Ovary (tissue), 3 donors: Measurements from ENCODE around the gene INO80.

Experiments
- EP300 ChIP-seq: sonication (generic); formaldehyde crosslinking; IDR thresholded peaks from one replicate; pipeline ENCODE4 v1.6.1; 2017; ENCODE audit warnings: antibody characterized with exemption
- POLR2A ChIP-seq: fragments of 450-650 bp; IDR thresholded peaks from one replicate; pipeline ENCODE4 v1.6.1; 2017; ENCODE audit warnings: antibody characterized with exemption, mild to moderate bottlenecking, moderate library complexity
- TF ChIP-seq, protein P1 (sequence below), 3 donors: fragments of 450-650 bp in 2 of 3; fragments of 200-600 bp in 1 of 3; IDR thresholded peaks; one replicate each; pipeline versions ENCODE4 v1.5.1 to v1.8.0; 2016 to 2022; ENCODE audit warnings: antibody characterized with exemption in 3 of 3, mild to moderate bottlenecking in 1 of 3
- donor health status: DM: no; HTN: no; CAD: no.

DNA sequence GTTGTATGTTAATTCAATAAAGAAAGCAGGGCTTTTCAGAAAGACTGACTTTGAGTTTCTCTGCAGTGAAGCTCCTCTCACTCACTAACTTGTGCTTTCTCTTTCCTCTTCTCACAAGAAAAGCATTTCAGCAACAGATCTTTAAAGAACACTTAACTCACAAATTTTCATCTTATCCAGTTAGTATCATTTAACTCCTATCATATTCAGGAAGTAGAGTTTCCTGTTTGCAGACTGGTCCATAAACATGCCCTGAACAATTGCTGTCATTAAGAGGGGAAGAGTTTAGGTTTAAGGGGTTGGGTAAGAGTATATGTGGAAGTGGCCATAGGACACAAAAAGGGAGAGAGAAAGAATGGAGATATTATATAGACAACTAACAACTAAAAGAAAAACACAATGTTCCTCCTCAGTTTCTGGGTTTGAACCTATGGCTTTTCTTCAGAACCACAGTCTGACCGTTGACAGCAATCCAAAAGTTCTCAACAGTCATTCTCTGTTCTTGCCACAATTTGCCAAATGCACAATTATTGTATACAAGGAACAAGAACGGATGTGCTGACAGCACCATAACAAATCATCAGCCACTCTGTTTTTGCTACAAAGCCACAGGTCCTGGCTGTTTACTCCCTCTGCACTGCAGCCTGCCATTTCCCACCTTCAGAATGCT is 98.9 kb downstream of the INO80 start:
- no peak for TF ChIP-seq POLR2A
- TF ChIP-seq, protein P1, sequence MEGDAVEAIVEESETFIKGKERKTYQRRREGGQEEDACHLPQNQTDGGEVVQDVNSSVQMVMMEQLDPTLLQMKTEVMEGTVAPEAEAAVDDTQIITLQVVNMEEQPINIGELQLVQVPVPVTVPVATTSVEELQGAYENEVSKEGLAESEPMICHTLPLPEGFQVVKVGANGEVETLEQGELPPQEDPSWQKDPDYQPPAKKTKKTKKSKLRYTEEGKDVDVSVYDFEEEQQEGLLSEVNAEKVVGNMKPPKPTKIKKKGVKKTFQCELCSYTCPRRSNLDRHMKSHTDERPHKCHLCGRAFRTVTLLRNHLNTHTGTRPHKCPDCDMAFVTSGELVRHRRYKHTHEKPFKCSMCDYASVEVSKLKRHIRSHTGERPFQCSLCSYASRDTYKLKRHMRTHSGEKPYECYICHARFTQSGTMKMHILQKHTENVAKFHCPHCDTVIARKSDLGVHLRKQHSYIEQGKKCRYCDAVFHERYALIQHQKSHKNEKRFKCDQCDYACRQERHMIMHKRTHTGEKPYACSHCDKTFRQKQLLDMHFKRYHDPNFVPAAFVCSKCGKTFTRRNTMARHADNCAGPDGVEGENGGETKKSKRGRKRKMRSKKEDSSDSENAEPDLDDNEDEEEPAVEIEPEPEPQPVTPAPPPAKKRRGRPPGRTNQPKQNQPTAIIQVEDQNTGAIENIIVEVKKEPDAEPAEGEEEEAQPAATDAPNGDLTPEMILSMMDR (IDR thresholded peaks at IDR 0.05), result no peak
- no peak for TF ChIP-seq EP300
